Fibroblast of skin of left quadriceps (primary cell): ENCODE data around the gene CCNI2.

Experiments
- DNase-seq, 2 experiments: peaks; one replicate each; pipeline ENCODE4 v3.0.0-alpha.2; 2013; ENCODE audit warnings: low read depth in 2 of 2

CCNI2 gene

GRCh38 chr5:132765311-132766019 is 18.2 kb downstream of the CCNI2 start:
- no peak for DNase-seq

- no peak for DNase-seq
Observed at GRCh38 chr5:132766020-132766805, 19.0 kb downstream of the CCNI2 start.

GRCh38 chr5:132766806-132767055 is 19.5 kb downstream of the CCNI2 start:
- DNase-seq, result no peak

GRCh38 chr5:132767150-132767549 is 19.9 kb downstream of the CCNI2 start:
- no peak for DNase-seq

GRCh38 chr5:132768485-132768868 is 21.3 kb downstream of the CCNI2 start:
- no peak for DNase-seq

GRCh38 chr5:132770476-132771159 is 23.4 kb downstream of the CCNI2 start:
- DNase-seq, result no peak

GRCh38 chr5:132771503-132771998 is 24.3 kb downstream of the CCNI2 start:
- DNase-seq, result no peak

GRCh38 chr5:132772291-132773070 is 25.3 kb downstream of the CCNI2 start:
- no peak for DNase-seq

- DNase-seq, result no peak
Observed at GRCh38 chr5:132773114-132773513, 25.9 kb downstream of the CCNI2 start.

- DNase-seq, result no peak
Observed at GRCh38 chr5:132773601-132774355, 26.6 kb downstream of the CCNI2 start.

GRCh38 chr5:132774406-132774805 is 27.2 kb downstream of the CCNI2 start:
- no peak for DNase-seq

GRCh38 chr5:132774896-132775295 is 27.7 kb downstream of the CCNI2 start:
- no peak for DNase-seq

- no peak for DNase-seq
Observed at GRCh38 chr5:132775476-132775961, 28.3 kb downstream of the CCNI2 start.

- no peak for DNase-seq
Observed at GRCh38 chr5:132776131-132776937, 29.1 kb downstream of the CCNI2 start.

- no peak for DNase-seq
Observed at GRCh38 chr5:132776938-132777208, 29.6 kb downstream of the CCNI2 start.

- DNase-seq, result no peak
Observed at GRCh38 chr5:132777209-132778069, 30.2 kb downstream of the CCNI2 start, which contains the start of gene SEPTIN8. Gene SEPTIN8, minus strand, starts transcription at chr5:132777239. Its CDS starts 102 bp downstream, at chr5:132777137.

- no peak for DNase-seq
Observed at GRCh38 chr5:132778129-132778528, 30.9 kb downstream of the CCNI2 start.

- DNase-seq, result no peak
Observed at GRCh38 chr5:132778856-132779255, 31.6 kb downstream of the CCNI2 start.

- DNase-seq, result no peak
Observed at GRCh38 chr5:132779961-132780360, 32.7 kb downstream of the CCNI2 start.
